IMR-90 (cell line): ENCODE results near the gene ADGRA1. TPM values are rescaled to one million over a fixed set of nuclear protein-coding genes. Genes with fewer than 3 reads are reported as not detected.

Experiments
- ATAC-seq: fragments of 200-7000 bp; cut with Tn5 transposase; 2 replicates; pipeline ENCODE4 v1.9.1; 2020; ENCODE audit warnings: low read depth, mild to moderate bottlenecking, moderate library complexity
- BruUV-seq: library from RNA; stranded (reverse); fragments of 400-500 nt; replicated peaks from 2 replicates; lab custom pipeline; 2021; lab: Mats Ljungman, UMichigan
- CTCF ChIA-PET: fragments of 300-600 bp; formaldehyde crosslinking; extraction: SDS; loops from one replicate; lab custom pipeline; 2021; ENCODE audit warnings: antibody characterized with exemption; lab: Yijun Ruan, JAX
- POLR2A ChIA-PET: fragments of 300-600 bp; sonication (Branson Sonifier 250); formaldehyde crosslinking; loops from one replicate; lab custom pipeline; 2022; ENCODE audit warnings: antibody characterized with exemption; ENCODE audit not compliant: unreplicated experiment; lab: Charles Lee
- DNase-seq: peaks from one replicate; pipeline ENCODE4 v3.0.0; 2013
- H2AFZ ChIP-seq: replicated peaks from 2 replicates; pipeline ENCODE3; 2013; ENCODE audit warnings: low read length, mild to moderate bottlenecking; ENCODE audit not compliant: poor library complexity
- H2AK5ac ChIP-seq: 2 replicates; pipeline ENCODE4 v1.6.1; 2013; ENCODE audit warnings: low read depth, low read length, inconsistent platforms
- H2AK9ac ChIP-seq: replicated peaks from 2 replicates; pipeline ENCODE3; 2013; ENCODE audit warnings: mild to moderate bottlenecking, low read depth, low read length, moderate library complexity; ENCODE audit not compliant: poor library complexity
- H2BK120ac ChIP-seq: 2 replicates; pipeline ENCODE4 v1.6.1; 2013; ENCODE audit warnings: low read depth, low read length, inconsistent platforms
- H2BK15ac ChIP-seq: 3 replicates; pipeline ENCODE4 v1.6.1; 2013; ENCODE audit warnings: low read depth, low read length, inconsistent platforms
- H2BK20ac ChIP-seq: 2 replicates; pipeline ENCODE4 v1.6.1; 2013; ENCODE audit warnings: low read depth, mild to moderate bottlenecking, inconsistent platforms, low read length, moderate library complexity
- H2BK5ac ChIP-seq: 2 replicates; pipeline ENCODE4 v1.6.1; 2013; ENCODE audit warnings: mild to moderate bottlenecking, low read depth, low read length, inconsistent platforms; ENCODE audit not compliant: poor library complexity, severe bottlenecking
- H3K14ac ChIP-seq: replicated peaks from 2 replicates; pipeline ENCODE4 v1.6.1; 2013; ENCODE audit warnings: low read depth, low read length, inconsistent platforms
- H3K18ac ChIP-seq: 2 replicates; pipeline ENCODE4 v1.6.1; 2013; ENCODE audit warnings: low read depth, low read length, control low read depth
- H3K23ac ChIP-seq: 2 replicates; pipeline ENCODE4 v1.6.1; 2013; ENCODE audit warnings: low read depth, low read length, inconsistent platforms
- H3K27ac ChIP-seq: 2 replicates; pipeline ENCODE4 v1.5.1; 2013; ENCODE audit warnings: mild to moderate bottlenecking, control low read depth, low read length; ENCODE audit not compliant: insufficient read depth
- H3K27me3 ChIP-seq: 2 replicates; pipeline ENCODE4 v1.6.1; 2013; ENCODE audit warnings: low read length; ENCODE audit not compliant: control insufficient read depth, insufficient read depth
- H3K36me3 ChIP-seq: 2 replicates; pipeline ENCODE4 v1.6.1; 2013; ENCODE audit warnings: low read length, mixed read lengths; ENCODE audit not compliant: control insufficient read depth, insufficient read depth
- H3K4ac ChIP-seq: 2 replicates; pipeline ENCODE4 v1.6.1; 2013; ENCODE audit warnings: low read depth, low read length, inconsistent platforms
- H3K4me1 ChIP-seq: 2 replicates; pipeline ENCODE4 v1.6.1; 2013; ENCODE audit warnings: low read length, mixed read lengths; ENCODE audit not compliant: control insufficient read depth, insufficient read depth
- H3K4me2 ChIP-seq: 2 replicates; pipeline ENCODE4 v1.6.1; 2013; ENCODE audit warnings: low read depth, mild to moderate bottlenecking, control low read depth, low read length, moderate library complexity
- H3K4me3 ChIP-seq: 2 replicates; pipeline ENCODE4 v1.5.1; 2013; ENCODE audit warnings: low read depth, mild to moderate bottlenecking, control low read depth, low read length, moderate library complexity; ENCODE audit not compliant: insufficient read depth
- H3K56ac ChIP-seq: 2 replicates; pipeline ENCODE4 v1.6.1; 2013; ENCODE audit warnings: low read length, inconsistent platforms; ENCODE audit not compliant: insufficient read depth; ENCODE audit errors: extremely low read depth
- H3K79me1 ChIP-seq, 2 experiments: 2 replicates each; pipeline ENCODE4 v1.6.1; 2013; ENCODE audit warnings: low read length in 2 of 2, inconsistent platforms in 1 of 2, low read depth in 1 of 2
- H3K9ac ChIP-seq: 2 replicates; pipeline ENCODE4 v1.6.1; 2013; ENCODE audit warnings: low read depth, low read length, control low read depth
- H3K9me1 ChIP-seq: 2 replicates; pipeline ENCODE4 v1.6.1; 2013; ENCODE audit warnings: low read length, inconsistent platforms; ENCODE audit not compliant: insufficient read depth
- H3K9me3 ChIP-seq: 2 replicates; pipeline ENCODE4 v1.6.1; 2013; ENCODE audit warnings: low read length; ENCODE audit not compliant: control insufficient read depth, insufficient read depth
- H4K20me1 ChIP-seq: 2 replicates; pipeline ENCODE4 v1.6.1; 2013; ENCODE audit warnings: low read length, inconsistent platforms; ENCODE audit not compliant: insufficient read depth
- H4K5ac ChIP-seq: 2 replicates; pipeline ENCODE4 v1.6.1; 2013; ENCODE audit warnings: mild to moderate bottlenecking, low read depth, low read length, control low read depth
- H4K8ac ChIP-seq, 2 experiments: 2 replicates each; pipeline ENCODE4 v1.6.1; 2013; ENCODE audit warnings: low read depth in 2 of 2, low read length in 2 of 2, control low read depth in 1 of 2, inconsistent platforms in 1 of 2
- H4K91ac ChIP-seq: 2 replicates; pipeline ENCODE4 v1.6.1; 2013; ENCODE audit warnings: low read depth, low read length, inconsistent platforms; ENCODE audit not compliant: insufficient read depth
- BHLHE40 ChIP-seq: fragments of 150-350 bp; IDR thresholded peaks from 2 replicates; pipeline ENCODE4 v1.6.1; 2016; ENCODE audit warnings: mild to moderate bottlenecking, low read depth, low read length
- CEBPB ChIP-seq: IDR thresholded peaks from 2 replicates; pipeline ENCODE4 v1.6.1; 2012; ENCODE audit warnings: low read depth, low read length, improper control_type of control experiment
- FOS ChIP-seq: fragments of 150-350 bp; IDR thresholded peaks from 2 replicates; pipeline ENCODE4 v1.6.1; 2016; ENCODE audit warnings: low read depth, low read length
- MAZ ChIP-seq: IDR thresholded peaks from 2 replicates; pipeline ENCODE4 v1.6.1; 2012; ENCODE audit warnings: low read depth, mild to moderate bottlenecking, low read length, improper control_type of control experiment, moderate library complexity, borderline replicate concordance
- SMC3 ChIP-seq: fragments of 150-350 bp; IDR thresholded peaks from 2 replicates; pipeline ENCODE4 v1.6.1; 2016; ENCODE audit warnings: low read depth, mild to moderate bottlenecking, antibody characterized with exemption, low read length, moderate library complexity
- WGBS, 2 experiments: methylation state at CpG; one replicate each; pipeline versions ENCODE4 v1.1.5 to v1.1.7; 2013; ENCODE audit warnings: missing lambda C conversion rate in 2 of 2; ENCODE audit not compliant: insufficient read length in 1 of 2; ENCODE audit errors: extremely low coverage in 2 of 2; 5-methylcytosine and 5-hydroxymethylcytosine counted together
- dilution Hi-C: fragments of 300-500 bp; cut with HindIII; formaldehyde crosslinking; loops from one replicate; pipeline ENCODE4 v1.14.3; 2018; ENCODE audit warnings: low sequenced_read_pairs; ENCODE audit not compliant: unreplicated experiment
- in situ Hi-C: fragments of 300-500 bp; cut with MboI; formaldehyde crosslinking; loops from 3 replicates; pipeline ENCODE4 v1.14.3; 2019; ENCODE audit warnings: low sequenced_read_pairs, inconsistent platforms, mixed read lengths
- intact Hi-C: fragments of 100-400 bp; cut with micrococcal nuclease; formaldehyde crosslinking; loops from 2 replicates; pipeline ENCODE4 v1.10.0; 2022
- polyA plus RNA-seq, 3 experiments: library from polyadenylated mRNA; depleted of rRNA; stranded (reverse); fragments of >200 nt; gene quantifications; 2 replicates each; pipeline ENCODE4 v1.2.3, GENCODE V29; 2012; ENCODE audit warnings: low replicate concordance in 1 of 3
- total RNA-seq: library from RNA; depleted of rRNA; stranded (reverse); fragments of >200 nt; gene quantifications from 2 replicates; pipeline ENCODE4 v1.2.3, GENCODE V29; 2012

ADGRA1 gene
- total and polyA plus RNA-seq, 2 of the 4 experiments (the other 2 are of a cell fraction) = not detected

DNA sequence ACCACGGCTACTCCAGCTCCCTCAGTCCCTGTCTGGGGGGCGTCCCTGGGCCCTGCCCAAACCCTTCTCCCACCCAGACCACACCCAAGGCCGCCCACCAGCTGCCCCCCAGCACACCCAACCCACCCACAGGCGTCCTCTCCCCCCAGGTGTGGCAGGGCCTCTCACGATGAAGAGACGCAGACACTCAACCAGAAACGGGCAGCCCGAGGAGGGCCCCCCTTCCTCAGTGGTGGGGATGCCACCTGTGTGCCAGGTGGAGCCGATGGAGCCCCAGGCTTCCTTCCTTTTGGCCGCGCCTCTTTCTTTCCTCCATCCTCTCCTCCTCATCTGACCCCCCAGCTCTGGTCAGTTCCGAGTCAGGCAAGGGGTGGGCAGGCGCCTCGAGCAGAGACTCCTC, 28.7 kb downstream of the ADGRA1 start:
- no peak overlapping the region for H3K23ac ChIP-seq
- H3K27ac ChIP-seq = no peak overlapping the region
- no peaks in the 10 kb centered on the region for H3K9me1 ChIP-seq
- H3K14ac ChIP-seq = no peak overlapping the region
- no peak overlapping the region for H3K9ac ChIP-seq
- dilution Hi-C loops = no loop called here
- BruUV-seq = no TSS peak
- no peaks in the 10 kb centered on the region for H3K27me3 ChIP-seq
- H4K5ac ChIP-seq = no peak overlapping the region
- no peaks in the 10 kb centered on the region for H3K79me1 ChIP-seq
- no peak overlapping the region for H2BK20ac ChIP-seq
- in situ Hi-C loops = no loop called here
- no peak overlapping the region for H2AK5ac ChIP-seq
- H4K8ac ChIP-seq = no peak overlapping the region
- H2BK120ac ChIP-seq = no peak overlapping the region
- H3K56ac ChIP-seq = no peak overlapping the region
- no CpG with 5 or more reads among the region's 14 CpGs for WGBS, 2 experiments
- H4K20me1 ChIP-seq = no peaks in the 10 kb centered on the region
- ChIA-PET POLR2A (no interaction called here), CTCF (no interaction called here)
- no peak overlapping the region for H2AFZ ChIP-seq
- DNase-seq (no peak), ATAC-seq (no peak)
- no peak overlapping the region for H3K4ac ChIP-seq
- no peak overlapping the region for H3K4me3 ChIP-seq
- no peak overlapping the region for H2BK5ac ChIP-seq
- no peak overlapping the region for H4K91ac ChIP-seq
- no peak overlapping the region for H3K18ac ChIP-seq
- intact Hi-C loops = no loop called here
- TF ChIP-seq CEBPB = no peak
- no peak for TF ChIP-seq MAZ
- no peak for TF ChIP-seq BHLHE40
- TF ChIP-seq SMC3 = no peak
- no peak for TF ChIP-seq FOS
- H3K9me3 ChIP-seq = peaks cover 4% of the 10 kb centered on the region; the same call in 1 of the 2 replicates
- no peaks in the 10 kb centered on the region for H3K36me3 ChIP-seq
- H2AK9ac ChIP-seq = no peak overlapping the region
- no peak overlapping the region for H3K4me2 ChIP-seq
- H2BK15ac ChIP-seq = no peak overlapping the region
- H3K4me1 ChIP-seq = no peaks in the 10 kb centered on the region
